CD4-positive, alpha-beta memory T cell (primary cell): ENCODE data around the gene CFAP54. TPM values are rescaled to one million over a fixed set of nuclear protein-coding genes. Genes with fewer than 3 reads are reported as not detected.
"Not testable (repeated sequence)": the region's sequence is repeated elsewhere in the genome, so short reads cannot be mapped to it uniquely, and the experiment has no call there.

Experiments
- CTCF ChIA-PET: fragments of 350-600 bp; sonication (Branson Sonifier 250); formaldehyde crosslinking; loops from one replicate; lab custom pipeline; 2021; ENCODE audit warnings: inconsistent platforms; ENCODE audit not compliant: partially characterized antibody; lab: Charles Lee
- POLR2A ChIA-PET: fragments of 350-600 bp; sonication (Branson Sonifier 250); formaldehyde crosslinking; loops from one replicate; lab custom pipeline; 2021; ENCODE audit not compliant: partially characterized antibody; lab: Charles Lee
- DNase-seq, 5 donors: peaks; one replicate each; pipeline versions ENCODE4 v3.0.0 to v3.0.0-alpha.2; 2020 to 2022; ENCODE audit warnings: mixed read lengths in 1 of 5
- H3K27ac ChIP-seq: one replicate; pipeline ENCODE4 v1.7.0; 2013; ENCODE audit warnings: low read depth, low read length
- H3K27me3 ChIP-seq: 2 replicates; pipeline ENCODE4 v1.7.0; 2013; ENCODE audit warnings: mild to moderate bottlenecking, low read length, moderate library complexity; ENCODE audit not compliant: insufficient read depth
- H3K36me3 ChIP-seq: 2 replicates; pipeline ENCODE4 v1.7.0; 2013; ENCODE audit warnings: mild to moderate bottlenecking, low read length, moderate library complexity; ENCODE audit not compliant: insufficient read depth
- H3K4me1 ChIP-seq: 2 replicates; pipeline ENCODE4 v1.7.0; 2013; ENCODE audit warnings: mild to moderate bottlenecking, low read length, moderate library complexity; ENCODE audit not compliant: insufficient read depth
- H3K4me3 ChIP-seq, 2 donors: one replicate each; pipeline ENCODE4 v1.7.0; 2013; ENCODE audit warnings: low read length in 2 of 2, mild to moderate bottlenecking in 1 of 2
- H3K9me3 ChIP-seq, 2 donors: one replicate each; pipeline ENCODE4 v1.7.0; 2013; ENCODE audit warnings: low read length in 2 of 2, control low read depth in 1 of 2; ENCODE audit not compliant: control insufficient read depth in 1 of 2
- H3K27ac Mint-ChIP-seq, 7 donors: one replicate each; pipeline ENCODE4 v1.8.0; 2020 to 2021; ENCODE audit warnings: mixed read lengths in 7 of 7, mild to moderate bottlenecking in 6 of 7, inconsistent platforms in 3 of 7, moderate library complexity in 3 of 7
- H3K27me3 Mint-ChIP-seq, 2 donors: one replicate each; pipeline ENCODE4 v1.8.0; 2020 to 2021; ENCODE audit warnings: mixed read lengths in 2 of 2
- H3K36me3 Mint-ChIP-seq, 2 donors: one replicate each; pipeline ENCODE4 v1.8.0; 2020 to 2021; ENCODE audit warnings: mixed read lengths in 2 of 2, inconsistent platforms in 1 of 2, mild to moderate bottlenecking in 1 of 2
- H3K4me1 Mint-ChIP-seq, 4 donors: one replicate each; pipeline ENCODE4 v1.8.0; 2020 to 2021; ENCODE audit warnings: mixed read lengths in 4 of 4, mild to moderate bottlenecking in 1 of 4
- H3K4me3 Mint-ChIP-seq, 8 donors: one replicate each; pipeline ENCODE4 v1.8.0; 2020 to 2021; ENCODE audit warnings: mixed read lengths in 8 of 8, mild to moderate bottlenecking in 7 of 8, moderate library complexity in 6 of 8, inconsistent platforms in 3 of 8
- H3K9me3 Mint-ChIP-seq, 8 donors: one replicate each; pipeline ENCODE4 v1.8.0; 2020 to 2021; ENCODE audit warnings: mixed read lengths in 8 of 8, mild to moderate bottlenecking in 5 of 8, inconsistent platforms in 3 of 8, moderate library complexity in 1 of 8
- intact Hi-C: fragments of 100-400 bp; cut with micrococcal nuclease; formaldehyde crosslinking; loops from one replicate; pipeline ENCODE4 v1.15.1; 2023
- polyA plus RNA-seq, 2 donors: library from polyadenylated mRNA; unstranded; fragments of 300-500 nt; fragmentation: Illumina TruSeq; gene quantifications; one replicate each; pipeline ENCODE4 v1.2.3, GENCODE V29; 2021
- total RNA-seq, 2 experiments: library from RNA; stranded (reverse); gene quantifications; one replicate each; pipeline ENCODE4 v1.2.3, GENCODE V29; 2021

The CFAP54 gene
- total and polyA plus RNA-seq, 4 experiments from 2014 or later = 0.37 to 1.1 (median 0.69) TPM

GRCh38 chr12:96587691-96588090, 98.3 kb downstream of the CFAP54 start:
- H3K4me3 Mint-ChIP-seq = no peak overlapping the region
- Histone ChIP-seq H3K4me1 (no peaks in the 10 kb centered on the region), H3K27me3 (no peaks in the 10 kb centered on the region), H3K36me3 (no peaks in the 10 kb centered on the region), H3K9me3 (no peaks in the 10 kb centered on the region), H3K4me3 (no peak overlapping the region), H3K27ac (no peak overlapping the region)
- H3K27me3 Mint-ChIP-seq = peaks cover 8 to 13% of the 10 kb centered on the region in 2 donors
- CTCF ChIA-PET = no interaction called here
- peaks cover 0 to 1% (median 0%) of the 10 kb centered on the region in 8 donors for H3K9me3 Mint-ChIP-seq
- POLR2A ChIA-PET = no interaction called here
- peaks cover 0 to 2% (median 0%) of the 10 kb centered on the region in 4 donors for H3K4me1 Mint-ChIP-seq
- H3K36me3 Mint-ChIP-seq = no peaks in the 10 kb centered on the region
- intact Hi-C loops = no loop called here
- DNase-seq = no peak
- no peak overlapping the region for H3K27ac Mint-ChIP-seq

GRCh38 chr12:96590970-96591369, 101.6 kb downstream of the CFAP54 start:
- H3K4me3 ChIP-seq = no peak overlapping the region
- H3K36me3 ChIP-seq = no peaks in the 10 kb centered on the region
- ChIA-PET CTCF (no interaction called here), POLR2A (no interaction called here)
- no peak for DNase-seq
- Mint-ChIP-seq H3K4me1 (peaks cover 0 to 2% (median 0%) of the 10 kb centered on the region in 4 donors), H3K27me3 (peaks cover 8 to 13% of the 10 kb centered on the region in 2 donors), H3K27ac (no peak overlapping the region), H3K4me3 (no peak overlapping the region), H3K9me3 (peaks cover 0 to 1% (median 0%) of the 10 kb centered on the region in 8 donors), H3K36me3 (no peaks in the 10 kb centered on the region)
- intact Hi-C loops = no loop called here
- no peaks in the 10 kb centered on the region for H3K27me3 ChIP-seq
- no peaks in the 10 kb centered on the region for H3K4me1 ChIP-seq
- H3K9me3 ChIP-seq = no peaks in the 10 kb centered on the region
- no peak overlapping the region for H3K27ac ChIP-seq

DNA sequence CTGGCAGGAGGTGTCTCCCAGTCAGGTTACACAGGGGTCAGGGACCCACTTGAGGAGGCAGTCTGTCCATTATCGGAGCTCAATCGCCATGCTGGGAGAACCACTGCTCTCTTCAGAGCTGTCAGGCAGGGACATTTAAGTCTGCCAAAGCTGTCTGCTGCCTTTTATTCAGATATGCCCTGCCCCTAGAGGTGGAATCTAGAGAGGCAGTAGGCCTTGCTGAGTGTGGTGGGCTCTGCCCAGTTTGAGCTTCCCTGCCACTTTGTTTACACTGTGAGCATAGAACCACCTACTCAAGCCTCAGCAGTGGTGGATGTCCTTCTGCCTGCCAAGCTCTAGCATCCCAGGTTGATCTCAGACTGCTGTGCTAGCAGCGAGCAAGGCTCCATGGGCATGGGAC, 115.0 kb downstream of the CFAP54 start:
- intact Hi-C loops = not testable (repeated sequence)

GRCh38 chr12:96605684-96606083, 116.3 kb downstream of the CFAP54 start:
- CTCF ChIA-PET = no interaction called here

More for the DNA sequence above, 115.0 kb downstream of the CFAP54 start:
- H3K36me3 Mint-ChIP-seq, H3K9me3 ChIP-seq, H3K4me1 ChIP-seq, DNase-seq, POLR2A ChIA-PET, H3K4me3 Mint-ChIP-seq, H3K4me1 Mint-ChIP-seq, H3K4me3 ChIP-seq, H3K27ac Mint-ChIP-seq, H3K27me3 ChIP-seq, H3K27ac ChIP-seq, CTCF ChIA-PET, H3K36me3 ChIP-seq: not testable (repeated sequence)
- peaks cover 0 to 18% (median 1%) of the 10 kb centered on the region in 8 donors for H3K9me3 Mint-ChIP-seq
- H3K27me3 Mint-ChIP-seq = peaks cover 33 to 35% of the 10 kb centered on the region in 2 donors

GRCh38 chr12:96606134-96606533, 116.8 kb downstream of the CFAP54 start:
- H3K9me3 ChIP-seq = no peaks in the 10 kb centered on the region
- H3K4me1 Mint-ChIP-seq = peaks cover 0 to 1% (median 0%) of the 10 kb centered on the region in 4 donors
- H3K27ac Mint-ChIP-seq = no peak overlapping the region
- no peak for DNase-seq
- H3K4me3 ChIP-seq = no peak overlapping the region
- peaks cover 35 to 38% of the 10 kb centered on the region in 2 donors for H3K27me3 Mint-ChIP-seq
- ChIA-PET CTCF (no interaction called here), POLR2A (no interaction called here)
- peaks cover 0 to 13% (median 3%) of the 10 kb centered on the region in 8 donors for H3K9me3 Mint-ChIP-seq
- intact Hi-C loops = no loop called here
- H3K27me3 ChIP-seq = peaks cover 3% of the 10 kb centered on the region
- H3K4me3 Mint-ChIP-seq = no peak overlapping the region
- no peaks in the 10 kb centered on the region for H3K36me3 Mint-ChIP-seq
- no peak overlapping the region for H3K27ac ChIP-seq
- H3K4me1 ChIP-seq = no peaks in the 10 kb centered on the region
- H3K36me3 ChIP-seq = no peaks in the 10 kb centered on the region

More at GRCh38 chr12:96605684-96606083, 116.3 kb downstream of the CFAP54 start:
- no peaks in the 10 kb centered on the region for H3K36me3 ChIP-seq
- no peaks in the 10 kb centered on the region for H3K9me3 ChIP-seq
- H3K9me3 Mint-ChIP-seq = peaks cover 0 to 15% (median 3%) of the 10 kb centered on the region in 8 donors
- H3K27me3 ChIP-seq = peaks cover 3% of the 10 kb centered on the region
- POLR2A ChIA-PET = no interaction called here
- peaks cover 0 to 1% (median 0%) of the 10 kb centered on the region in 4 donors for H3K4me1 Mint-ChIP-seq
- H3K27me3 Mint-ChIP-seq = peaks cover 35 to 38% of the 10 kb centered on the region in 2 donors
- H3K36me3 Mint-ChIP-seq = no peaks in the 10 kb centered on the region
- no peak for DNase-seq
- no peak overlapping the region for H3K27ac ChIP-seq
- H3K4me3 ChIP-seq = no peak overlapping the region
- H3K27ac Mint-ChIP-seq = no peak overlapping the region
- H3K4me1 ChIP-seq = no peaks in the 10 kb centered on the region
- no peak overlapping the region for H3K4me3 Mint-ChIP-seq
- intact Hi-C loops = no loop called here

DNA sequence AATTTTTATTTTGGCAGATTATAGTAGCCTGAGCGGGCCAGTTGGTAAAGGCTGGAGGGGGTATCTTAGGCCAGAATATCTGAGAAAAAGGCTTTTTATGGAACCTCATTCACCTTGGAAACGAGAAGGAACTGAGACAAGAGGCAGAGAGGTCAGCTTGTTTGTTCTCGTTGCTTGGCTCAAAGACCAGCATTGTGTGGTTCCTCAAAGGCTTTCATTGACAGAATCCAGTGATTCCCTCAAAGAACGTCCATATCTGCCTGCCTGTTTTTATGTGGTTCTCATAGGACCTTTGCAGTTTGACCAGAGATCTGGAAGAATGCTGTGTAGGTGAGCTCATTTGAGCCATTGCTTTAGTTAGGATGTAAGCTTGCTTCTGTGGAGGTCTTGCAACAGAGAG, 117.3 kb downstream of the CFAP54 start:
- no peak overlapping the region for H3K4me3 ChIP-seq
- peaks cover 0 to 3% of the 10 kb centered on the region in 2 donors for H3K36me3 Mint-ChIP-seq

DNA sequence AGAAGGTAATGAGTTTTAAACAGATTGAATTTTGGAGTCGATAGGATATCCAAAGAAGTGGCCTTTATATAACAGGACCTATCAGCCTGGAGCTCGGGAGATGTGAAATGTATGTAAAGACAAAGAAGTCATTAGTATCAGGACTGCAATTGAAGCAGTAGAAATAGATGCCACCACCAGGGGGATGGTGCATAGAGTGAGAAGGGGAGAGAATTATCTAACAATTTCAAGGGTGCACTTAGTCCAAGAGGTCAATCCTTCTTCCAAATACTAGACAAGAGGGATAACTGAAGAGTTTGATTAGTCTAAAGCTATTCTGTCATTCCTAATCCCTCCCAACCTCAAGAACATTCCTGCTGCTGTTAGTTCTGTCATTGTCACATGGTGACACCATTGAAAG, 127.8 kb downstream of the CFAP54 start:
- no peaks in the 10 kb centered on the region for H3K36me3 ChIP-seq
- no peak overlapping the region for H3K4me3 ChIP-seq
- Mint-ChIP-seq H3K4me1 (peaks cover 0 to 2% (median 0%) of the 10 kb centered on the region in 4 donors), H3K27ac (no peak overlapping the region), H3K9me3 (peaks cover 0 to 4% (median 1%) of the 10 kb centered on the region in 8 donors), H3K4me3 (no peak overlapping the region), H3K27me3 (peaks cover 4 to 11% of the 10 kb centered on the region in 2 donors), H3K36me3 (no peaks in the 10 kb centered on the region)
- no peaks in the 10 kb centered on the region for H3K27me3 ChIP-seq
- intact Hi-C loops = no loop called here
- no peaks in the 10 kb centered on the region for H3K4me1 ChIP-seq
- POLR2A ChIA-PET = no interaction called here
- H3K9me3 ChIP-seq = no peaks in the 10 kb centered on the region
- DNase-seq = no peak
- CTCF ChIA-PET = interaction anchor here (1.5 kb wide), 1 partner anchor 691 kb away, joined by 3 read pairs; no protein-coding TSS in a partner anchor
- H3K27ac ChIP-seq = no peak overlapping the region

More for the DNA sequence above, 117.3 kb downstream of the CFAP54 start:
- Mint-ChIP-seq H3K27ac (no peak overlapping the region), H3K27me3 (peaks cover 36 to 39% of the 10 kb centered on the region in 2 donors), H3K4me3 (no peak overlapping the region), H3K9me3 (peaks cover 0 to 15% (median 3%) of the 10 kb centered on the region in 8 donors), H3K4me1 (peaks cover 0 to 1% (median 0%) of the 10 kb centered on the region in 4 donors)
- Histone ChIP-seq H3K27ac (no peak overlapping the region), H3K36me3 (no peaks in the 10 kb centered on the region), H3K4me1 (no peaks in the 10 kb centered on the region), H3K9me3 (no peaks in the 10 kb centered on the region), H3K27me3 (peaks cover 3% of the 10 kb centered on the region)
- CTCF ChIA-PET = no interaction called here
- intact Hi-C loops = no loop called here
- no peak for DNase-seq
- POLR2A ChIA-PET = no interaction called here
